Body of pancreas (tissue), 4 donors: ENCODE data around the gene OLAH. TPM values are rescaled to one million over a fixed set of nuclear protein-coding genes. Genes with fewer than 3 reads are reported as not detected.

Experiments
- ATAC-seq: fragments of 150-250 bp; one replicate; pipeline ENCODE4 v1.9.1; 2016
- DNase-seq, 4 donors: peaks; one replicate each; pipeline ENCODE4 v3.0.0-alpha.2; 2019
- H3K27ac ChIP-seq, 4 donors: fragments of 200-600 bp; sonication (generic); 1 replicate in 3 of 4; 2 replicates in 1 of 4; pipeline versions ENCODE4 v1.5.1 to v1.6.1; 2016 to 2019; ENCODE audit warnings: mild to moderate bottlenecking in 1 of 4, mixed read lengths in 1 of 4, moderate library complexity in 1 of 4
- H3K27me3 ChIP-seq, 2 donors: fragments of 200-600 bp; sonication (generic); one replicate each; pipeline ENCODE4 v1.6.0; 2016; ENCODE audit warnings: mild to moderate bottlenecking in 1 of 2
- H3K36me3 ChIP-seq, 2 donors: fragments of 200-600 bp; sonication (generic); replicated peaks in 1 of 2; 2 replicates each; pipeline ENCODE4 v1.5.1; 2016; ENCODE audit warnings: low read depth in 2 of 2; ENCODE audit not compliant: insufficient read depth in 1 of 2
- H3K4me1 ChIP-seq: fragments of 200-600 bp; sonication (generic); one replicate; pipeline ENCODE4 v1.6.0; 2016
- H3K4me3 ChIP-seq, 2 donors: fragments of 200-600 bp; sonication (generic); 1 replicate in 1 of 2; 2 replicates in 1 of 2; pipeline ENCODE4 v1.5.1; 2016 to 2019
- H3K9me3 ChIP-seq, 3 donors: fragments of 200-600 bp; sonication (generic); 1 replicate in 2 of 3; 2 replicates in 1 of 3; pipeline ENCODE4 v1.5.1; 2016
- CTCF ChIP-seq, 7 experiments: fragments of 450-650 bp in 4 of 7; fragments of 200-600 bp in 3 of 7; sonication (generic) in 3 of 7; IDR thresholded peaks; one replicate each; pipeline ENCODE4 v1.5.1; 2016 to 2019; ENCODE audit warnings: antibody characterized with exemption in 7 of 7
- POLR2A ChIP-seq, 3 donors: fragments of 450-650 bp; IDR thresholded peaks; one replicate each; pipeline ENCODE4 v1.6.1; 2016; ENCODE audit warnings: antibody characterized with exemption in 3 of 3, mild to moderate bottlenecking in 2 of 3
- WGBS, 2 donors: methylation state at CpG; one replicate each; pipeline ENCODE4 v1.1.5; 2017; 5-methylcytosine and 5-hydroxymethylcytosine counted together
- intact Hi-C: fragments of 100-400 bp; cut with DNase I; formaldehyde crosslinking; loops from one replicate; pipeline ENCODE4 v1.15.1; 2023
- total RNA-seq, 2 donors: library from RNA; depleted of rRNA; stranded (reverse); fragments of >200 nt; gene quantifications; one replicate each; pipeline ENCODE4 v1.1.0, GENCODE V29; 2016

OLAH gene
- total RNA-seq, 2 donors from 2014 or later: not detected

GRCh38 chr10:15112657-15113056, 68.9 kb downstream of the OLAH start:
- DNase-seq (no peak), ATAC-seq (no peak)
- Histone ChIP-seq H3K27ac (no peak overlapping the region), H3K4me1 (no peaks in the 10 kb centered on the region), H3K9me3 (no peaks in the 10 kb centered on the region), H3K36me3 (no peaks in the 10 kb centered on the region), H3K4me3 (no peak overlapping the region), H3K27me3 (no peaks in the 10 kb centered on the region)
- 93% methylated on average over 13 of the region's 13 CpGs for WGBS, 2 donors
- intact Hi-C loops: no loop called here
- no peak for TF ChIP-seq CTCF (IDR thresholded peaks at IDR 0.05)
- TF ChIP-seq POLR2A (IDR thresholded peaks at IDR 0.05): no peak

- Histone ChIP-seq H3K9me3 (no peaks in the 10 kb centered on the region), H3K27me3 (no peaks in the 10 kb centered on the region), H3K27ac (no peak overlapping the region), H3K4me3 (no peak overlapping the region), H3K4me1 (no peaks in the 10 kb centered on the region), H3K36me3 (peaks cover 0 to 3% of the 10 kb centered on the region in 2 donors)
- DNase-seq: no peak
- no peak for TF ChIP-seq CTCF (IDR thresholded peaks at IDR 0.05)
- no peak for TF ChIP-seq POLR2A (IDR thresholded peaks at IDR 0.05)
- intact Hi-C loops: no loop called here
- WGBS, 2 donors: 90 to 93% methylated on average over 4 of the region's 4 CpGs
- no peak for ATAC-seq
These were observed 70.0 kb downstream of the OLAH start for GRCh38 chr10:15113766-15114165.

GRCh38 chr10:15116225-15116624, 72.5 kb downstream of the OLAH start:
- intact Hi-C loops: no loop called here
- Histone ChIP-seq H3K4me1 (no peaks in the 10 kb centered on the region), H3K9me3 (no peaks in the 10 kb centered on the region), H3K36me3 (peaks cover 0 to 3% of the 10 kb centered on the region in 2 donors), H3K4me3 (no peak overlapping the region), H3K27me3 (no peaks in the 10 kb centered on the region), H3K27ac (no peak overlapping the region)
- no peak for DNase-seq
- no peak for ATAC-seq
- 93 to 95% methylated on average over 5 of the region's 5 CpGs for WGBS, 2 donors
- TF ChIP-seq CTCF (IDR thresholded peaks at IDR 0.05) (no peak), POLR2A (IDR thresholded peaks at IDR 0.05) (no peak)

- no peak for ATAC-seq
- WGBS, 2 donors: 76 to 77% methylated on average over 1 of the region's 1 CpG
These were observed 74.9 kb downstream of the OLAH start for GRCh38 chr10:15118615-15119014.

More at GRCh38 chr10:15118615-15119014, 74.9 kb downstream of the OLAH start:
- intact Hi-C loops: no loop called here
- Histone ChIP-seq H3K36me3 (peaks cover 0 to 3% of the 10 kb centered on the region in 2 donors), H3K27me3 (no peaks in the 10 kb centered on the region), H3K4me3 (no peak overlapping the region), H3K9me3 (no peaks in the 10 kb centered on the region), H3K4me1 (no peaks in the 10 kb centered on the region), H3K27ac (no peak overlapping the region)
- TF ChIP-seq POLR2A (IDR thresholded peaks at IDR 0.05): no peak
- no peak for TF ChIP-seq CTCF (IDR thresholded peaks at IDR 0.05)
- no peak for DNase-seq
